H1 (cell line): ENCODE data around the gene SPC24. TPM values are rescaled to one million over a fixed set of nuclear protein-coding genes. Genes with fewer than 3 reads are reported as not detected.

Source experiments
- CTCF ChIA-PET: fragments of 300-600 bp; sonication (Branson Sonifier 250); formaldehyde crosslinking; loops from one replicate; lab custom pipeline; 2021; ENCODE audit not compliant: partially characterized antibody; lab: Charles Lee
- POLR2A ChIA-PET: fragments of 300-600 bp; sonication (Branson Sonifier 250); formaldehyde crosslinking; loops from one replicate; lab custom pipeline; 2021; ENCODE audit warnings: inconsistent platforms; ENCODE audit not compliant: partially characterized antibody; lab: Charles Lee
- DNase-seq, 2 experiments: peaks; one replicate each; pipeline versions ENCODE4 v3.0.0 to v3.0.0-alpha.2; 2010 to 2022; ENCODE audit warnings: low spot score in 2 of 2, low read depth in 1 of 2, mixed read lengths in 1 of 2
- FAIRE-seq: peaks from 2 replicates; lab custom pipeline; 2011; peaks lifted over from hg19 to GRCh38; lab: Jason Lieb, UNC
- H2AFZ ChIP-seq: 2 replicates; pipeline ENCODE4 v1.8.1; 2012; ENCODE audit warnings: low read length, inconsistent platforms
- H2AK5ac ChIP-seq: 2 replicates; pipeline ENCODE4 v1.6.1; 2013; ENCODE audit warnings: low read depth, low read length
- H2BK120ac ChIP-seq: replicated peaks from 2 replicates; pipeline ENCODE3; 2013; ENCODE audit warnings: low read depth, low read length, inconsistent platforms
- H2BK12ac ChIP-seq: 2 replicates; pipeline ENCODE4 v1.6.1; 2013; ENCODE audit warnings: low read depth, low read length
- H2BK15ac ChIP-seq: 2 replicates; pipeline ENCODE4 v1.6.1; 2013; ENCODE audit warnings: low read length
- H2BK20ac ChIP-seq: 2 replicates; pipeline ENCODE4 v1.6.1; 2013; ENCODE audit warnings: low read length
- H2BK5ac ChIP-seq: 2 replicates; pipeline ENCODE4 v1.6.1; 2013; ENCODE audit warnings: low read depth, low read length
- H3K14ac ChIP-seq: 2 replicates; pipeline ENCODE4 v1.6.1; 2013; ENCODE audit warnings: inconsistent platforms; ENCODE audit not compliant: insufficient read length
- H3K18ac ChIP-seq: 2 replicates; pipeline ENCODE4 v1.6.1; 2013; ENCODE audit warnings: low read length; ENCODE audit errors: extremely low read depth
- H3K23ac ChIP-seq: 2 replicates; pipeline ENCODE4 v1.6.1; 2013; ENCODE audit warnings: inconsistent platforms; ENCODE audit not compliant: insufficient read length
- H3K23me2 ChIP-seq: 2 replicates; pipeline ENCODE4 v1.6.1; 2013; ENCODE audit warnings: low read depth, low read length
- H3K27ac ChIP-seq: 2 replicates; pipeline ENCODE4 v1.6.1; 2011; ENCODE audit warnings: low read depth, low read length, inconsistent platforms
- H3K27me3 ChIP-seq, 4 experiments: replicated peaks in 1 of 4; 1 replicate in 1 of 4; 2 replicates in 3 of 4; pipeline versions ENCODE4 v1.6.1 to v1.8.1; 2011 to 2013; ENCODE audit warnings: low read length in 3 of 4, mild to moderate bottlenecking in 3 of 4, inconsistent platforms in 2 of 4, mixed read lengths in 2 of 4, moderate library complexity in 1 of 4; ENCODE audit not compliant: control insufficient read depth in 3 of 4, insufficient read depth in 3 of 4; ENCODE audit errors: extremely low read depth in 1 of 4
- H3K36me3 ChIP-seq, 4 experiments: 2 replicates each; pipeline versions ENCODE4 v1.6.1 to v1.8.1; 2011 to 2013; ENCODE audit warnings: mild to moderate bottlenecking in 4 of 4, low read length in 3 of 4, moderate library complexity in 2 of 4, control low read depth in 1 of 4, inconsistent platforms in 1 of 4; ENCODE audit not compliant: insufficient read depth in 4 of 4, control insufficient read depth in 2 of 4
- H3K4ac ChIP-seq: replicated peaks from 2 replicates; pipeline ENCODE3; 2013; ENCODE audit warnings: low read length, low read depth, mixed read lengths, inconsistent platforms; ENCODE audit not compliant: insufficient read length
- H3K4me1 ChIP-seq, 4 experiments: replicated peaks in 1 of 4; 1 replicate in 1 of 4; 2 replicates in 3 of 4; pipeline versions ENCODE4 v1.6.1 to v1.8.1; 2011 to 2013; ENCODE audit warnings: low read length in 3 of 4, inconsistent platforms in 2 of 4, mixed read lengths in 1 of 4; ENCODE audit not compliant: insufficient read depth in 4 of 4, control insufficient read depth in 3 of 4
- H3K4me2 ChIP-seq, 2 experiments: 2 replicates each; pipeline versions ENCODE4 v1.6.1 to v1.8.1; 2011 to 2013; ENCODE audit warnings: low read depth in 2 of 2, low read length in 2 of 2, control low read depth in 1 of 2, inconsistent platforms in 1 of 2, mild to moderate bottlenecking in 1 of 2; ENCODE audit not compliant: insufficient read depth in 1 of 2
- H3K4me3 ChIP-seq, 4 experiments: fragments of 200-600, 300-600 bp in 1 of 4; sonication (generic), shearing (Covaris generic), sonication (Bioruptor Twin) in 1 of 4; 2 replicates each; pipeline versions ENCODE4 v1.5.1 to v1.8.1; 2011 to 2016; ENCODE audit warnings: low read length in 4 of 4, low read depth in 3 of 4, control low read depth in 2 of 4, inconsistent platforms in 2 of 4, mild to moderate bottlenecking in 2 of 4, mixed read lengths in 1 of 4, moderate library complexity in 1 of 4; ENCODE audit not compliant: insufficient read depth in 2 of 4; ENCODE audit errors: extremely low read depth in 1 of 4
- H3K56ac ChIP-seq: replicated peaks from 2 replicates; pipeline ENCODE3; 2013; ENCODE audit warnings: low read depth, mild to moderate bottlenecking, mixed read lengths, low read length, inconsistent platforms; ENCODE audit not compliant: insufficient read length
- H3K79me1 ChIP-seq: 2 replicates; pipeline ENCODE4 v1.6.1; 2013; ENCODE audit warnings: low read depth, low read length, control low read depth
- H3K79me2 ChIP-seq, 2 experiments: 2 replicates each; pipeline versions ENCODE4 v1.6.1 to v1.8.1; 2012 to 2013; ENCODE audit warnings: low read length in 2 of 2, mild to moderate bottlenecking in 2 of 2, inconsistent platforms in 1 of 2; ENCODE audit not compliant: insufficient read depth in 2 of 2, control insufficient read depth in 1 of 2
- H3K9ac ChIP-seq, 4 experiments: replicated peaks in 1 of 4; 1 replicate in 1 of 4; 2 replicates in 3 of 4; pipeline versions ENCODE4 v1.6.1 to v1.8.1; 2011 to 2013; ENCODE audit warnings: low read depth in 3 of 4, low read length in 3 of 4, control low read depth in 2 of 4, mild to moderate bottlenecking in 2 of 4, moderate library complexity in 2 of 4, inconsistent platforms in 1 of 4; ENCODE audit errors: extremely low read depth in 1 of 4
- H3K9me3 ChIP-seq, 2 experiments: 2 replicates each; pipeline versions ENCODE4 v1.6.1 to v1.8.1; 2012 to 2013; ENCODE audit warnings: mild to moderate bottlenecking in 2 of 2, moderate library complexity in 2 of 2, control low read depth in 1 of 2, inconsistent platforms in 1 of 2, low read depth in 1 of 2, low read length in 1 of 2, mixed read lengths in 1 of 2; ENCODE audit not compliant: insufficient read depth in 2 of 2
- H4K20me1 ChIP-seq, 2 experiments: replicated peaks in 1 of 2; 2 replicates each; pipeline versions ENCODE3 to v1.8.1; 2011 to 2013; ENCODE audit warnings: inconsistent platforms in 2 of 2, low read length in 2 of 2, mild to moderate bottlenecking in 1 of 2; ENCODE audit not compliant: insufficient read depth in 2 of 2, control insufficient read depth in 1 of 2
- H4K5ac ChIP-seq: 2 replicates; pipeline ENCODE4 v1.6.1; 2013; ENCODE audit warnings: low read length, low read depth, mixed read lengths, inconsistent platforms; ENCODE audit not compliant: insufficient read length
- H4K8ac ChIP-seq: 2 replicates; pipeline ENCODE4 v1.8.0; 2013; ENCODE audit warnings: mild to moderate bottlenecking, moderate library complexity, low read length, inconsistent platforms; ENCODE audit not compliant: insufficient read depth; ENCODE audit errors: extremely low read depth
- H4K91ac ChIP-seq: replicated peaks from 2 replicates; pipeline ENCODE3; 2013; ENCODE audit warnings: low read length, mixed read lengths, inconsistent platforms; ENCODE audit not compliant: insufficient read length
- CTCF ChIP-seq, 3 experiments: IDR thresholded peaks; 1 replicate in 2 of 3; 2 replicates in 1 of 3; pipeline versions ENCODE4 v1.5.1 to v1.6.1; 2011; ENCODE audit warnings: low read length in 3 of 3, mild to moderate bottlenecking in 3 of 3, inconsistent platforms in 2 of 3, low read depth in 1 of 3, moderate library complexity in 1 of 3; ENCODE audit not compliant: insufficient read depth in 1 of 3; ENCODE audit errors: control extremely low read depth in 1 of 3
- JUN ChIP-seq: IDR thresholded peaks from 2 replicates; pipeline ENCODE4 v1.6.1; 2011; ENCODE audit warnings: low read depth, mild to moderate bottlenecking, improper control_type of control experiment, low read length
- MAFK ChIP-seq: IDR thresholded peaks from 2 replicates; pipeline ENCODE4 v1.6.1; 2012; ENCODE audit warnings: low read depth, mild to moderate bottlenecking, improper control_type of control experiment, low read length
- RFX5 ChIP-seq: IDR thresholded peaks from 2 replicates; pipeline ENCODE4 v1.6.1; 2011; ENCODE audit warnings: low read depth, low read length, improper control_type of control experiment, borderline replicate concordance
- SP1 ChIP-seq: IDR thresholded peaks from 2 replicates; pipeline ENCODE4 v1.6.1; 2011; ENCODE audit warnings: low read depth, low read length
- SRF ChIP-seq: IDR thresholded peaks from 2 replicates; pipeline ENCODE4 v1.6.1; 2011; ENCODE audit warnings: mild to moderate bottlenecking, low read depth, low read length, moderate library complexity
- USF2 ChIP-seq: IDR thresholded peaks from 2 replicates; pipeline ENCODE4 v1.6.1; 2011; ENCODE audit warnings: low read length, improper control_type of control experiment
- WGBS, 2 experiments: shearing (Covaris generic) in 1 of 2; methylation state at CpG; one replicate each; pipeline versions ENCODE4 v1.1.6 to v1.1.7; 2013 to 2015; ENCODE audit warnings: low lambda C conversion rate in 2 of 2, mixed read lengths in 2 of 2, inconsistent platforms in 1 of 2, low coverage in 1 of 2, missing lambda C conversion rate in 1 of 2; ENCODE audit not compliant: insufficient replicate concordance in 2 of 2, insufficient coverage in 1 of 2, insufficient read length in 1 of 2; ENCODE audit errors: extremely low coverage in 1 of 2, missing lambda C conversion rate in 1 of 2; 5-methylcytosine and 5-hydroxymethylcytosine counted together
- polyA plus RNA-seq, 7 experiments: library from polyadenylated mRNA; depleted of rRNA in 3 of 7; stranded (reverse) in 5 of 7; unstranded in 2 of 7; fragments of >200 nt in 5 of 7; fragments of 200-250 nt in 2 of 7; gene quantifications; 1 replicate in 5 of 7; 2 replicates in 1 of 7; 4 replicates in 1 of 7; pipeline versions ENCODE4 v1.2.1 to v1.2.3, GENCODE V29; 2011 to 2013; ENCODE audit warnings: missing spikeins in 2 of 7, mixed read lengths in 2 of 7
- total RNA-seq: library from RNA; stranded (reverse); fragmentation: NEBNext Ultra II Directional; extraction: Animal tissue kit (Norgen Biotek cat#: 25700); gene quantifications from 2 replicates; pipeline ENCODE4 v1.2.1, GENCODE V29; 2021

The SPC24 gene
- total and polyA plus RNA-seq, 2 of the 8 experiments (the other 6 are each of a cell fraction or from before 2014, with no cell fraction given) = 17.7 to 42.4 TPM

GRCh38 chr19:11192957-11193939, 37.7 kb upstream of the SPC24 start:
- H2AFZ ChIP-seq = no peak overlapping the region
- peaks cover 2 to 24% (median 10%) of the 10 kb centered on the region in 4 experiments; a peak in 6 of 8 replicates for H3K36me3 ChIP-seq
- H2AK5ac ChIP-seq = no peak overlapping the region
- no peak overlapping the region for H3K23ac ChIP-seq
- no peaks in the 10 kb centered on the region for H3K27me3 ChIP-seq
- no peak overlapping the region for H3K27ac ChIP-seq
- H3K14ac ChIP-seq = no peak overlapping the region
- FAIRE-seq (no peak), DNase-seq (no peak)
- H3K4me1 ChIP-seq = peaks cover 0 to 3% (median 2%) of the 10 kb centered on the region in 4 experiments; a peak in 4 of 7 replicates
- no peak overlapping the region for H3K4me3 ChIP-seq
- H3K9me3 ChIP-seq = no peaks in the 10 kb centered on the region
- H4K20me1 ChIP-seq = no peaks in the 10 kb centered on the region
- H2BK20ac ChIP-seq = no peak overlapping the region
- H3K18ac ChIP-seq = no peak overlapping the region
- no peaks in the 10 kb centered on the region for H3K79me2 ChIP-seq
- H2BK120ac ChIP-seq = no peak overlapping the region
- 96% methylated on average over 56 of the region's 68 CpGs; no CpG with 5 or more reads in 1 of the 2 experiments for WGBS, 2 experiments
- H3K4me2 ChIP-seq = no peak overlapping the region
- H2BK15ac ChIP-seq = no peak overlapping the region
- H4K8ac ChIP-seq = no peak overlapping the region
- H3K4ac ChIP-seq = no peak overlapping the region
- no peak overlapping the region for H4K5ac ChIP-seq
- H4K91ac ChIP-seq = no peak overlapping the region
- H2BK5ac ChIP-seq = no peak overlapping the region
- H3K23me2 ChIP-seq = peaks cover 6% of the 10 kb centered on the region; the same call in 1 of the 2 replicates
- POLR2A ChIA-PET = interaction anchor here (1.0 to 2.3 kb wide), 2 partner anchors 14 to 50 kb away, joined by 3 to 7 read pairs; no protein-coding TSS in a partner anchor
- no peaks in the 10 kb centered on the region; the same call in 1 of the 2 replicates for H3K79me1 ChIP-seq
- H3K56ac ChIP-seq = no peak overlapping the region
- no peak overlapping the region for H2BK12ac ChIP-seq
- H3K9ac ChIP-seq = no peak overlapping the region
- CTCF ChIA-PET = interaction anchor here (0.6 to 1.4 kb wide), 5 partner anchors 11 to 261 kb away, joined by 3 to 6 read pairs (median 3); no protein-coding TSS in a partner anchor
- TF ChIP-seq CTCF (IDR thresholded peaks at IDR 0.05; ENCODE audit: control extremely low read depth in 1 of 3, insufficient read depth in 1 of 3, low read depth in 1 of 3, low read length in 3 of 3) (no peak), USF2 (no peak), SRF (no peak), JUN (no peak), SP1 (no peak), MAFK (no peak), RFX5 (no peak)
